Measurements from ENCODE around the gene METAP2.

GRCh38 chr12:95533985-95534384 lies 60.0 kb downstream of the METAP2 start:
- TF ChIP-seq, protein P1, sequence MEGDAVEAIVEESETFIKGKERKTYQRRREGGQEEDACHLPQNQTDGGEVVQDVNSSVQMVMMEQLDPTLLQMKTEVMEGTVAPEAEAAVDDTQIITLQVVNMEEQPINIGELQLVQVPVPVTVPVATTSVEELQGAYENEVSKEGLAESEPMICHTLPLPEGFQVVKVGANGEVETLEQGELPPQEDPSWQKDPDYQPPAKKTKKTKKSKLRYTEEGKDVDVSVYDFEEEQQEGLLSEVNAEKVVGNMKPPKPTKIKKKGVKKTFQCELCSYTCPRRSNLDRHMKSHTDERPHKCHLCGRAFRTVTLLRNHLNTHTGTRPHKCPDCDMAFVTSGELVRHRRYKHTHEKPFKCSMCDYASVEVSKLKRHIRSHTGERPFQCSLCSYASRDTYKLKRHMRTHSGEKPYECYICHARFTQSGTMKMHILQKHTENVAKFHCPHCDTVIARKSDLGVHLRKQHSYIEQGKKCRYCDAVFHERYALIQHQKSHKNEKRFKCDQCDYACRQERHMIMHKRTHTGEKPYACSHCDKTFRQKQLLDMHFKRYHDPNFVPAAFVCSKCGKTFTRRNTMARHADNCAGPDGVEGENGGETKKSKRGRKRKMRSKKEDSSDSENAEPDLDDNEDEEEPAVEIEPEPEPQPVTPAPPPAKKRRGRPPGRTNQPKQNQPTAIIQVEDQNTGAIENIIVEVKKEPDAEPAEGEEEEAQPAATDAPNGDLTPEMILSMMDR (IDR thresholded peaks at IDR 0.05), result no peak
- TF ChIP-seq, protein P2, sequence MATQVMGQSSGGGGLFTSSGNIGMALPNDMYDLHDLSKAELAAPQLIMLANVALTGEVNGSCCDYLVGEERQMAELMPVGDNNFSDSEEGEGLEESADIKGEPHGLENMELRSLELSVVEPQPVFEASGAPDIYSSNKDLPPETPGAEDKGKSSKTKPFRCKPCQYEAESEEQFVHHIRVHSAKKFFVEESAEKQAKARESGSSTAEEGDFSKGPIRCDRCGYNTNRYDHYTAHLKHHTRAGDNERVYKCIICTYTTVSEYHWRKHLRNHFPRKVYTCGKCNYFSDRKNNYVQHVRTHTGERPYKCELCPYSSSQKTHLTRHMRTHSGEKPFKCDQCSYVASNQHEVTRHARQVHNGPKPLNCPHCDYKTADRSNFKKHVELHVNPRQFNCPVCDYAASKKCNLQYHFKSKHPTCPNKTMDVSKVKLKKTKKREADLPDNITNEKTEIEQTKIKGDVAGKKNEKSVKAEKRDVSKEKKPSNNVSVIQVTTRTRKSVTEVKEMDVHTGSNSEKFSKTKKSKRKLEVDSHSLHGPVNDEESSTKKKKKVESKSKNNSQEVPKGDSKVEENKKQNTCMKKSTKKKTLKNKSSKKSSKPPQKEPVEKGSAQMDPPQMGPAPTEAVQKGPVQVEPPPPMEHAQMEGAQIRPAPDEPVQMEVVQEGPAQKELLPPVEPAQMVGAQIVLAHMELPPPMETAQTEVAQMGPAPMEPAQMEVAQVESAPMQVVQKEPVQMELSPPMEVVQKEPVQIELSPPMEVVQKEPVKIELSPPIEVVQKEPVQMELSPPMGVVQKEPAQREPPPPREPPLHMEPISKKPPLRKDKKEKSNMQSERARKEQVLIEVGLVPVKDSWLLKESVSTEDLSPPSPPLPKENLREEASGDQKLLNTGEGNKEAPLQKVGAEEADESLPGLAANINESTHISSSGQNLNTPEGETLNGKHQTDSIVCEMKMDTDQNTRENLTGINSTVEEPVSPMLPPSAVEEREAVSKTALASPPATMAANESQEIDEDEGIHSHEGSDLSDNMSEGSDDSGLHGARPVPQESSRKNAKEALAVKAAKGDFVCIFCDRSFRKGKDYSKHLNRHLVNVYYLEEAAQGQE (IDR thresholded peaks at IDR 0.05; ENCODE audit: insufficient read depth in 1 of 2, low read depth in 2 of 2, low read length in 1 of 2), result no peak

Measured in Panc1 (cell line).